ENCODE data around the gene CEBPG.

DNA sequence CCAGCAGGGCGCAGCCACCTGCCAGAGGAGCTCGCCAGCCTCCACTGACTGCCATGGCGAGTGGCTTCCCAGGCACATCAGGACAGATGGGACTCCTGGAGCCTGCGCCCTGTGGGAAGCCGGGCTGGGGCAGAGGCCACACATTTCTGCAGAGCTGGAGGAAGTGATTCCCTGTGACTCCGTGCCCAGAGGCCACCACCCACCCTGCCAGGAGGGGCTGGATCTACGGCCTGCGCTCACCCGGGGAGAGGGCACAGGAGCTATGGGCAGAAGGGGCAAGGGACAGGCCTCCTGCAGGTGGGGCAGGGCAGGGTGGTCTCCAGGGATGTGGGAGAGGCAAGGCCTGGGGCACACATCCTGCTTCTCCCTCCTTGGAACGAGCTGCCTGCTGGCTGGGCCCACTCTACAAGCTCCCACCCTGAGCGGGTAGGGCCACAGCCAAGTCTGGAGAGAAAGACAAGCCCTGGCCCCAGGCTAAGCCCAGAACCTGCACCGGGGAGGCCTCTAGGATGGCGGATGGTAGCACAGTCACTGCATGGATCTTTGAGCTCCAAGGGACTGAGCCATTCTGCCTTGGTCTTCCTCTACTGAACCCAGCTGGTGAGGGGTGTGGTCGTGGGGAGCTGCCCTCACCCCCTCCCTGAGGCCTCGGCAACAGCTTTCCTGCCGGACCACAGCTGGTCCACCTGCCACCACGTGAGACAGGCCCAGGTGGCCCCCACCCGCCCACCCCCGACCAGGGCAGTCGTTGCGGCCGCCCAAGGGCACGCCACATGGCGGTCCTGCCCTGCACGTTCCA is 40.6 kb downstream of the CEBPG start:
- TF ChIP-seq, protein P1, sequence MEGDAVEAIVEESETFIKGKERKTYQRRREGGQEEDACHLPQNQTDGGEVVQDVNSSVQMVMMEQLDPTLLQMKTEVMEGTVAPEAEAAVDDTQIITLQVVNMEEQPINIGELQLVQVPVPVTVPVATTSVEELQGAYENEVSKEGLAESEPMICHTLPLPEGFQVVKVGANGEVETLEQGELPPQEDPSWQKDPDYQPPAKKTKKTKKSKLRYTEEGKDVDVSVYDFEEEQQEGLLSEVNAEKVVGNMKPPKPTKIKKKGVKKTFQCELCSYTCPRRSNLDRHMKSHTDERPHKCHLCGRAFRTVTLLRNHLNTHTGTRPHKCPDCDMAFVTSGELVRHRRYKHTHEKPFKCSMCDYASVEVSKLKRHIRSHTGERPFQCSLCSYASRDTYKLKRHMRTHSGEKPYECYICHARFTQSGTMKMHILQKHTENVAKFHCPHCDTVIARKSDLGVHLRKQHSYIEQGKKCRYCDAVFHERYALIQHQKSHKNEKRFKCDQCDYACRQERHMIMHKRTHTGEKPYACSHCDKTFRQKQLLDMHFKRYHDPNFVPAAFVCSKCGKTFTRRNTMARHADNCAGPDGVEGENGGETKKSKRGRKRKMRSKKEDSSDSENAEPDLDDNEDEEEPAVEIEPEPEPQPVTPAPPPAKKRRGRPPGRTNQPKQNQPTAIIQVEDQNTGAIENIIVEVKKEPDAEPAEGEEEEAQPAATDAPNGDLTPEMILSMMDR (conservative IDR thresholded peaks at IDR 0.05 in 1 of 2, IDR thresholded peaks at IDR 0.05 in 1 of 2; ENCODE audit: low read depth in 1 of 2, low read length in 2 of 2) = no peak
- TF ChIP-seq EZH2 (IDR thresholded peaks at IDR 0.05; ENCODE audit: low read length, missing control alignments) = no peak

Data from fibroblast of lung (primary cell).